Measurements from ENCODE around the gene ELMO1.

GRCh38 chr7:37289367-37289766 is 159.3 kb downstream of the ELMO1 start:
- TF ChIP-seq CTCF (IDR thresholded peaks at IDR 0.05) (no peak), POLR2A (IDR thresholded peaks at IDR 0.05; ENCODE audit: low read depth) (no peak), POLR2AphosphoS5 (IDR thresholded peaks at IDR 0.05) (no peak)
